Loucy (cell line): Measurements from ENCODE around the gene SERPINB6.

ENCODE experiments used
- EZH2phosphoT487 ChIP-seq: fragments of 200-600 bp; IDR thresholded peaks from 2 replicates; pipeline ENCODE4 v1.6.1; 2018; ENCODE audit warnings: antibody characterized with exemption, mild to moderate bottlenecking, moderate library complexity, borderline replicate concordance
- TF ChIP-seq, protein P1 (sequence below): fragments of 200-600 bp; sonication (generic); conservative IDR thresholded peaks from 2 replicates; pipeline ENCODE4 v1.5.1; 2014; ENCODE audit warnings: mild to moderate bottlenecking, antibody characterized with exemption, low read length

DNA sequence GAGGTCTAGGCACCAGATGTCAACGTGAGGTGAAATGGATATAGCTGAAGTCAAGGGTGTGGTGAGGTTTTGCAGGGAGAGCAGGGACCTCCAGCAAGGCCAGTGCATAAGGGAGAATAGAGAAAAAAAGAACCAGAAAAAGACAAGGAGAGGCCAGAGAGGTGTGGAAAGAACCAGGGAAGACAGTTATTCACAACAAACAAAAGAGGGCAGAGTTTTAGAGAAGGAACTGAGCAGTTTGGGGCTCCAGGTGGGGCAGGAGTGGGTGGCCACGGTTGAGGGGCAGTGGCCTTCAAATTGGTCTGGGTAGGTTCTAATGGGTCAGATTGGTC lies 16.7 kb upstream of the SERPINB6 start:
- TF ChIP-seq, protein P1, sequence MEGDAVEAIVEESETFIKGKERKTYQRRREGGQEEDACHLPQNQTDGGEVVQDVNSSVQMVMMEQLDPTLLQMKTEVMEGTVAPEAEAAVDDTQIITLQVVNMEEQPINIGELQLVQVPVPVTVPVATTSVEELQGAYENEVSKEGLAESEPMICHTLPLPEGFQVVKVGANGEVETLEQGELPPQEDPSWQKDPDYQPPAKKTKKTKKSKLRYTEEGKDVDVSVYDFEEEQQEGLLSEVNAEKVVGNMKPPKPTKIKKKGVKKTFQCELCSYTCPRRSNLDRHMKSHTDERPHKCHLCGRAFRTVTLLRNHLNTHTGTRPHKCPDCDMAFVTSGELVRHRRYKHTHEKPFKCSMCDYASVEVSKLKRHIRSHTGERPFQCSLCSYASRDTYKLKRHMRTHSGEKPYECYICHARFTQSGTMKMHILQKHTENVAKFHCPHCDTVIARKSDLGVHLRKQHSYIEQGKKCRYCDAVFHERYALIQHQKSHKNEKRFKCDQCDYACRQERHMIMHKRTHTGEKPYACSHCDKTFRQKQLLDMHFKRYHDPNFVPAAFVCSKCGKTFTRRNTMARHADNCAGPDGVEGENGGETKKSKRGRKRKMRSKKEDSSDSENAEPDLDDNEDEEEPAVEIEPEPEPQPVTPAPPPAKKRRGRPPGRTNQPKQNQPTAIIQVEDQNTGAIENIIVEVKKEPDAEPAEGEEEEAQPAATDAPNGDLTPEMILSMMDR: 0 out of 2 replicates have a peak, but pooled peaks have one; percentile 14
- no peak for TF ChIP-seq EZH2phosphoT487
